ENCODE measurements around the gene LDLRAD1. TPM values are rescaled to one million over a fixed set of nuclear protein-coding genes. Genes with fewer than 3 reads are reported as not detected.

Gene LDLRAD1
- total and polyA plus RNA-seq, 10 of the 15 experiments (the other 5 are each of a cell fraction or from before 2014, with no cell fraction given): not detected

DNA sequence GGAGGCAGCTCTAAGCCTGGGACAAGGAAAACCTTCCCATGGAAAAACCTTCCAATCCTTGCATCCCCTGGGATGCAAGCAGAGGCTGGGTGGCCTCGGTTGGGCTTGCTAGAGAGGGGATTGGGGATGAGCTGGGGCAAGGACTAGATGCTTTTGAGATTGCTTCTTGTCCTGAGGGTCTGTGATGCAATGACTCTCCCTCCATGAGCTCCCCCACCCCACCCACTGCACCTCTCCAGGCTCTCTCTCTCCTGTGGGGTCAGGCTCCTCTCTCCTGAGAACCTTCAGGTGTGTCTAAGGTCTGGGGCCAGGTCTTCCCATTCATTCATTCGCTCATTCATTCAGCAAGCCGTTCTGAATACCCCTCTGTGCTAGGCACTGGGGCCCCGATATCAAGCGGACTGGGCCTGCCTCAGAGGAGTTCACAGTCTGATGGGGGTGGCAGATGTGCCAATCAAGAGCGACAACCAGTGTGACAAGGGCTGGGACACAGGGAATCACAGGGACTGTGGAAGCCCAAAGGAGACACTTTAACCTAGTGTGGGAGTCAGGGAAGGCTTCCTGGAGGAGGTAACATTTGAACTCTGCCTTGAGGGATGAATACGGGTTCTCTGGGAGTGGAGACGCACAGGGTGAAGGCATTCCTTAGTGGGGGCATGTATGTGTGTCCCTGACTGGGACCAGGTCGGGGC is 6.5 kb downstream of the LDLRAD1 start:
- Histone ChIP-seq H3K27ac (ENCODE audit: control insufficient read depth, insufficient read depth) (no peak overlapping the region), H3K4me2 (ENCODE audit: control insufficient read depth, insufficient read depth) (no peak overlapping the region), H3K36me3 (ENCODE audit: control insufficient read depth in 2 of 2, insufficient read depth in 2 of 2, low read length in 1 of 2) (no peaks in the 10 kb centered on the region), H4K20me1 (ENCODE audit: control insufficient read depth, insufficient read depth) (no peaks in the 10 kb centered on the region), H3K9ac (ENCODE audit: control insufficient read depth, insufficient read depth, low read length) (no peak overlapping the region), H3K4me3 (no peak overlapping the region), H3K9me3 (replicated peaks; ENCODE audit: control insufficient read depth, insufficient read depth, low read length) (no peaks in the 10 kb centered on the region), H2AFZ (ENCODE audit: control insufficient read depth, low read depth, low read length) (no peak overlapping the region), H3K4me1 (ENCODE audit: control insufficient read depth, insufficient read depth, low read length) (no peaks in the 10 kb centered on the region), H3K27me3 (replicated peaks in 1 of 2; ENCODE audit: control insufficient read depth in 2 of 2, insufficient read depth in 2 of 2, low read length in 1 of 2) (no peaks in the 10 kb centered on the region; a peak in 2 of 4 replicates), H3K79me2 (ENCODE audit: control insufficient read depth, insufficient read depth, low read length) (no peaks in the 10 kb centered on the region)
- SMC1A ChIA-PET (ENCODE audit: uncharacterized antibody, unreplicated experiment): no interaction called here
- no peak for TF ChIP-seq ATF3 (IDR thresholded peaks at IDR 0.05; ENCODE audit: borderline replicate concordance, extremely low read depth, low read depth, low read length)
- no peak for TF ChIP-seq MLLT1 (IDR thresholded peaks at IDR 0.05)
- TF ChIP-seq SMARCA5 (IDR thresholded peaks at IDR 0.05): no peak
- TF ChIP-seq, protein P1, sequence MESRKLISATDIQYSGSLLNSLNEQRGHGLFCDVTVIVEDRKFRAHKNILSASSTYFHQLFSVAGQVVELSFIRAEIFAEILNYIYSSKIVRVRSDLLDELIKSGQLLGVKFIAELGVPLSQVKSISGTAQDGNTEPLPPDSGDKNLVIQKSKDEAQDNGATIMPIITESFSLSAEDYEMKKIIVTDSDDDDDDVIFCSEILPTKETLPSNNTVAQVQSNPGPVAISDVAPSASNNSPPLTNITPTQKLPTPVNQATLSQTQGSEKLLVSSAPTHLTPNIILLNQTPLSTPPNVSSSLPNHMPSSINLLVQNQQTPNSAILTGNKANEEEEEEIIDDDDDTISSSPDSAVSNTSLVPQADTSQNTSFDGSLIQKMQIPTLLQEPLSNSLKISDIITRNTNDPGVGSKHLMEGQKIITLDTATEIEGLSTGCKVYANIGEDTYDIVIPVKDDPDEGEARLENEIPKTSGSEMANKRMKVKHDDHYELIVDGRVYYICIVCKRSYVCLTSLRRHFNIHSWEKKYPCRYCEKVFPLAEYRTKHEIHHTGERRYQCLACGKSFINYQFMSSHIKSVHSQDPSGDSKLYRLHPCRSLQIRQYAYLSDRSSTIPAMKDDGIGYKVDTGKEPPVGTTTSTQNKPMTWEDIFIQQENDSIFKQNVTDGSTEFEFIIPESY (IDR thresholded peaks at IDR 0.05): no peak
- TF ChIP-seq SKIL (IDR thresholded peaks at IDR 0.05; ENCODE audit: low read depth, poor library complexity, severe bottlenecking): no peak
- TF ChIP-seq, protein P2, sequence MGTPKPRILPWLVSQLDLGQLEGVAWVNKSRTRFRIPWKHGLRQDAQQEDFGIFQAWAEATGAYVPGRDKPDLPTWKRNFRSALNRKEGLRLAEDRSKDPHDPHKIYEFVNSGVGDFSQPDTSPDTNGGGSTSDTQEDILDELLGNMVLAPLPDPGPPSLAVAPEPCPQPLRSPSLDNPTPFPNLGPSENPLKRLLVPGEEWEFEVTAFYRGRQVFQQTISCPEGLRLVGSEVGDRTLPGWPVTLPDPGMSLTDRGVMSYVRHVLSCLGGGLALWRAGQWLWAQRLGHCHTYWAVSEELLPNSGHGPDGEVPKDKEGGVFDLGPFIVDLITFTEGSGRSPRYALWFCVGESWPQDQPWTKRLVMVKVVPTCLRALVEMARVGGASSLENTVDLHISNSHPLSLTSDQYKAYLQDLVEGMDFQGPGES (IDR thresholded peaks at IDR 0.05): no peak
- no peak for TF ChIP-seq EP300 (IDR thresholded peaks at IDR 0.05; ENCODE audit: borderline replicate concordance in 1 of 2, control insufficient read depth in 1 of 2, low read depth in 2 of 2, low read length in 2 of 2)
- TF ChIP-seq CBX3 (IDR thresholded peaks at IDR 0.05; ENCODE audit: borderline replicate concordance, low read depth): no peak
- TF ChIP-seq ELK1 (IDR thresholded peaks at IDR 0.05; ENCODE audit: low read depth, low read length): no peak
- TF ChIP-seq BCL11A (IDR thresholded peaks at IDR 0.05; ENCODE audit: low read depth, low read length): no peak
- TF ChIP-seq, protein P3, sequence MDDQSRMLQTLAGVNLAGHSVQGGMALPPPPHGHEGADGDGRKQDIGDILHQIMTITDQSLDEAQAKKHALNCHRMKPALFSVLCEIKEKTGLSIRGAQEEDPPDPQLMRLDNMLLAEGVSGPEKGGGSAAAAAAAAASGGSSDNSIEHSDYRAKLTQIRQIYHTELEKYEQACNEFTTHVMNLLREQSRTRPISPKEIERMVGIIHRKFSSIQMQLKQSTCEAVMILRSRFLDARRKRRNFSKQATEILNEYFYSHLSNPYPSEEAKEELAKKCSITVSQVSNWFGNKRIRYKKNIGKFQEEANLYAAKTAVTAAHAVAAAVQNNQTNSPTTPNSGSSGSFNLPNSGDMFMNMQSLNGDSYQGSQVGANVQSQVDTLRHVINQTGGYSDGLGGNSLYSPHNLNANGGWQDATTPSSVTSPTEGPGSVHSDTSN (IDR thresholded peaks at IDR 0.05; ENCODE audit: insufficient replicate concordance, low read depth, low read length): no peak
- no peak for TF ChIP-seq CREM (IDR thresholded peaks at IDR 0.05; ENCODE audit: low read depth)
- TF ChIP-seq EGR1 (IDR thresholded peaks at IDR 0.05; ENCODE audit: borderline replicate concordance in 1 of 2, low read depth in 2 of 2, low read length in 2 of 2): no peak
- DNase-seq (ENCODE audit: low read depth, low spot score) (no peak), FAIRE-seq (no peak), ATAC-seq (no peak)
- intact Hi-C loops (cut with micrococcal nuclease; ENCODE audit: unreplicated experiment): no loop called here
- in situ Hi-C loops (cut with MboI): loop anchor here (5.0 kb wide), 1 partner anchor 49 kb away; no protein-coding TSS in a partner anchor
- CTCF ChIA-PET: no interaction called here
- WGBS (ENCODE audit: insufficient coverage, insufficient replicate concordance, low lambda C conversion rate, missing lambda C conversion rate): 22% methylated on average over 9 of the region's 9 CpGs
- RAD21 ChIA-PET (ENCODE audit: unreplicated experiment): no interaction called here
- no TSS peak for BruUV-seq (replicated peaks)
- POLR2A ChIA-PET: no interaction called here
